ENCODE results near the gene TRHDE.

DNA sequence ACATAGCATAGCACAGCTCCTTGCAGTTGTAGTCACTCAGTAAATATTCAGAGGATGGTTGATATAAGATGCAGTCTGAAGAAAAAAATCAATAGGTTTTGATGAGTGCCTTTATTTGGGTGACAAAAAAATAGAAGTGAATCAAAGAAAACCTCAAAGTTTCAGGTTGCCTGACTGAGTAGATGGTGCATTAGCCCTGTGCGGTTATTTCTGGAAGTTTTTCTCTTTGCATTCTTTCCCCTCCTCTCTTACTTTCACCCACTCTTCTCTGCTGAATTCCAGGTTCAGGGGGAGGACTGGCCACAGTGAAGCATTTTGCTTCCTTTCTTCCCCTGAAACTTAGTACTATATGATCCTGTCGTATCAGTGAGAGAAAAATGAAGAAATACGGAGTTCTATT is 28.6 kb downstream of the TRHDE start:
- TF ChIP-seq POLR2A (IDR thresholded peaks at IDR 0.05) (no peak), EP300 (IDR thresholded peaks at IDR 0.05) (no peak)
- TF ChIP-seq, protein P1, sequence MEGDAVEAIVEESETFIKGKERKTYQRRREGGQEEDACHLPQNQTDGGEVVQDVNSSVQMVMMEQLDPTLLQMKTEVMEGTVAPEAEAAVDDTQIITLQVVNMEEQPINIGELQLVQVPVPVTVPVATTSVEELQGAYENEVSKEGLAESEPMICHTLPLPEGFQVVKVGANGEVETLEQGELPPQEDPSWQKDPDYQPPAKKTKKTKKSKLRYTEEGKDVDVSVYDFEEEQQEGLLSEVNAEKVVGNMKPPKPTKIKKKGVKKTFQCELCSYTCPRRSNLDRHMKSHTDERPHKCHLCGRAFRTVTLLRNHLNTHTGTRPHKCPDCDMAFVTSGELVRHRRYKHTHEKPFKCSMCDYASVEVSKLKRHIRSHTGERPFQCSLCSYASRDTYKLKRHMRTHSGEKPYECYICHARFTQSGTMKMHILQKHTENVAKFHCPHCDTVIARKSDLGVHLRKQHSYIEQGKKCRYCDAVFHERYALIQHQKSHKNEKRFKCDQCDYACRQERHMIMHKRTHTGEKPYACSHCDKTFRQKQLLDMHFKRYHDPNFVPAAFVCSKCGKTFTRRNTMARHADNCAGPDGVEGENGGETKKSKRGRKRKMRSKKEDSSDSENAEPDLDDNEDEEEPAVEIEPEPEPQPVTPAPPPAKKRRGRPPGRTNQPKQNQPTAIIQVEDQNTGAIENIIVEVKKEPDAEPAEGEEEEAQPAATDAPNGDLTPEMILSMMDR (IDR thresholded peaks at IDR 0.05), result no peak

Measured in sigmoid colon (tissue), 4 donors.